Astrocyte (in vitro differentiated cells and primary cell): ENCODE measurements around the gene SPATA19. TPM values are rescaled to one million over a fixed set of nuclear protein-coding genes. Genes with fewer than 3 reads are reported as not detected.

Source experiments
- DNase-seq: peaks from one replicate; pipeline ENCODE4 v3.0.0-alpha.2; 2010; ENCODE audit warnings: low read depth
- FAIRE-seq: peaks from 2 replicates; lab custom pipeline; 2011; peaks lifted over from hg19 to GRCh38; lab: Jason Lieb, UNC
- H2AFZ ChIP-seq: 2 replicates; pipeline ENCODE4 v1.6.0; 2012; ENCODE audit warnings: low read depth, low read length, inconsistent platforms
- H3K27ac ChIP-seq: 2 replicates; pipeline ENCODE4 v1.5.1; 2011; ENCODE audit warnings: low read depth, low read length, inconsistent platforms
- H3K27me3 ChIP-seq: 2 replicates; pipeline ENCODE4 v1.6.0; 2011; ENCODE audit warnings: low read length, inconsistent platforms; ENCODE audit not compliant: insufficient read depth
- H3K36me3 ChIP-seq: 2 replicates; pipeline ENCODE4 v1.5.1; 2011; ENCODE audit warnings: low read length, inconsistent platforms; ENCODE audit not compliant: insufficient read depth
- H3K4me1 ChIP-seq: 2 replicates; pipeline ENCODE4 v1.5.1; 2011; ENCODE audit warnings: low read length, inconsistent platforms; ENCODE audit not compliant: insufficient read depth
- H3K4me2 ChIP-seq: 2 replicates; pipeline ENCODE4 v1.6.0; 2012; ENCODE audit warnings: low read length, inconsistent platforms
- H3K4me3 ChIP-seq: 2 replicates; pipeline ENCODE4 v1.5.1; 2011; ENCODE audit warnings: low read depth, mild to moderate bottlenecking, low read length, inconsistent platforms; ENCODE audit not compliant: insufficient read depth
- H3K79me2 ChIP-seq: 2 replicates; pipeline ENCODE4 v1.6.0; 2012; ENCODE audit warnings: mild to moderate bottlenecking, low read length, inconsistent platforms; ENCODE audit not compliant: insufficient read depth
- H3K9ac ChIP-seq: 2 replicates; pipeline ENCODE4 v1.6.0; 2012; ENCODE audit warnings: mild to moderate bottlenecking, low read length, inconsistent platforms
- H3K9me3 ChIP-seq: 2 replicates; pipeline ENCODE4 v1.5.1; 2012; ENCODE audit warnings: low read depth, mild to moderate bottlenecking, low read length, inconsistent platforms; ENCODE audit not compliant: insufficient read depth
- H4K20me1 ChIP-seq: 2 replicates; pipeline ENCODE4 v1.6.0; 2012; ENCODE audit warnings: low read length, inconsistent platforms; ENCODE audit not compliant: insufficient read depth
- H3K27ac Mint-ChIP-seq: one replicate; pipeline ENCODE4 v1.8.0; 2021; ENCODE audit warnings: mild to moderate bottlenecking, mixed read lengths; ENCODE audit not compliant: unreplicated experiment
- H3K27me3 Mint-ChIP-seq: one replicate; pipeline ENCODE4 v1.8.0; 2021; ENCODE audit warnings: low read depth, mixed read lengths; ENCODE audit not compliant: unreplicated experiment
- H3K36me3 Mint-ChIP-seq: one replicate; pipeline ENCODE4 v1.8.0; 2021; ENCODE audit warnings: low read depth, mixed read lengths; ENCODE audit not compliant: unreplicated experiment
- H3K4me1 Mint-ChIP-seq: one replicate; pipeline ENCODE4 v1.8.0; 2021; ENCODE audit warnings: low read depth, mixed read lengths; ENCODE audit not compliant: unreplicated experiment
- H3K4me3 Mint-ChIP-seq: one replicate; pipeline ENCODE4 v1.8.0; 2021; ENCODE audit warnings: mild to moderate bottlenecking, moderate library complexity, mixed read lengths; ENCODE audit not compliant: unreplicated experiment
- H3K9me3 Mint-ChIP-seq: one replicate; pipeline ENCODE4 v1.8.0; 2021; ENCODE audit warnings: mild to moderate bottlenecking, mixed read lengths; ENCODE audit not compliant: unreplicated experiment
- CTCF ChIP-seq: IDR thresholded peaks from 2 replicates; pipeline ENCODE4 v1.5.1; 2011; ENCODE audit warnings: low read depth, mild to moderate bottlenecking, inconsistent platforms, low read length, moderate library complexity; ENCODE audit not compliant: insufficient read depth
- EZH2 ChIP-seq: IDR thresholded peaks from 2 replicates; pipeline ENCODE4 v1.6.1; 2012; ENCODE audit warnings: mild to moderate bottlenecking, low read length, inconsistent platforms; ENCODE audit not compliant: insufficient read depth
- total RNA-seq: library from RNA; stranded (reverse); gene quantifications from 2 replicates; pipeline ENCODE4 v1.2.1, GENCODE V29; 2021

The SPATA19 gene
- total RNA-seq, 1 donor from 2014 or later: not detected

GRCh38 chr11:133815636-133816035 is 29.7 kb downstream of the SPATA19 start:
- Histone ChIP-seq H3K36me3 (no peaks in the 10 kb centered on the region), H4K20me1 (no peaks in the 10 kb centered on the region), H3K79me2 (no peaks in the 10 kb centered on the region), H3K9ac (no peak overlapping the region), H3K4me2 (no peak overlapping the region), H3K4me3 (no peak overlapping the region), H3K27ac (no peak overlapping the region), H2AFZ (no peak overlapping the region), H3K27me3 (no peaks in the 10 kb centered on the region), H3K4me1 (no peaks in the 10 kb centered on the region), H3K9me3 (no peaks in the 10 kb centered on the region)
- peaks cover 9% of the 10 kb centered on the region for H3K4me1 Mint-ChIP-seq
- H3K27me3 Mint-ChIP-seq: peaks cover 40% of the 10 kb centered on the region
- no peak overlapping the region for H3K4me3 Mint-ChIP-seq
- DNase-seq: no peak
- no peak for TF ChIP-seq CTCF
- TF ChIP-seq EZH2: no peak
- no peaks in the 10 kb centered on the region for H3K36me3 Mint-ChIP-seq
- no peak overlapping the region for H3K27ac Mint-ChIP-seq
- peaks cover 10% of the 10 kb centered on the region for H3K9me3 Mint-ChIP-seq
- FAIRE-seq: no peak

GRCh38 chr11:133814588-133815100 is 30.7 kb downstream of the SPATA19 start:
- no peaks in the 10 kb centered on the region for H3K4me1 ChIP-seq
- Mint-ChIP-seq H3K27ac (no peak overlapping the region), H3K27me3 (peaks cover 33% of the 10 kb centered on the region), H3K4me3 (no peak overlapping the region), H3K9me3 (peaks cover 9% of the 10 kb centered on the region), H3K4me1 (peaks cover 9% of the 10 kb centered on the region), H3K36me3 (no peaks in the 10 kb centered on the region)
- no peak overlapping the region for H3K27ac ChIP-seq
- H3K4me2 ChIP-seq: no peak overlapping the region
- H2AFZ ChIP-seq: no peak overlapping the region
- H3K79me2 ChIP-seq: no peaks in the 10 kb centered on the region
- no peak overlapping the region for H3K4me3 ChIP-seq
- DNase-seq (no peak), FAIRE-seq (no peak)
- H4K20me1 ChIP-seq: no peaks in the 10 kb centered on the region
- no peak overlapping the region for H3K9ac ChIP-seq
- no peaks in the 10 kb centered on the region for H3K9me3 ChIP-seq
- TF ChIP-seq CTCF: no peak
- H3K27me3 ChIP-seq: no peaks in the 10 kb centered on the region
- no peaks in the 10 kb centered on the region for H3K36me3 ChIP-seq

GRCh38 chr11:133811850-133812685 is 33.2 kb downstream of the SPATA19 start:
- no peak for FAIRE-seq
- H3K9me3 ChIP-seq: no peaks in the 10 kb centered on the region
- H3K36me3 Mint-ChIP-seq: no peaks in the 10 kb centered on the region
- peaks cover 17% of the 10 kb centered on the region for H3K27me3 Mint-ChIP-seq
- H3K4me3 ChIP-seq: no peak overlapping the region
- peaks cover 7% of the 10 kb centered on the region for H3K4me1 Mint-ChIP-seq
- H3K27ac ChIP-seq: no peak overlapping the region
- TF ChIP-seq CTCF (no peak), EZH2 (no peak)
- no peaks in the 10 kb centered on the region for H4K20me1 ChIP-seq
- H3K4me2 ChIP-seq: no peak overlapping the region
- DNase-seq: no peak
- no peak overlapping the region for H3K4me3 Mint-ChIP-seq
- no peak overlapping the region for H2AFZ ChIP-seq
- H3K4me1 ChIP-seq: no peaks in the 10 kb centered on the region
- H3K9me3 Mint-ChIP-seq: peaks cover 7% of the 10 kb centered on the region
- H3K27ac Mint-ChIP-seq: no peak overlapping the region
- H3K9ac ChIP-seq: no peak overlapping the region
- no peaks in the 10 kb centered on the region for H3K27me3 ChIP-seq
- no peaks in the 10 kb centered on the region for H3K79me2 ChIP-seq
- no peaks in the 10 kb centered on the region for H3K36me3 ChIP-seq
